Stimulated activated CD8-positive, alpha-beta memory T cell treated with anti-CD3 and anti-CD28 coated beads, Interleukin-4, amount 100 ng/mL, for 1 hour (primary cell): ENCODE data around the gene DHRS12.

Experiments
- DNase-seq, 2 donors: peaks; one replicate each; pipeline ENCODE4 v3.0.0-alpha.2; 2020; ENCODE audit warnings: low read depth in 2 of 2, low spot score in 1 of 2

Gene DHRS12

GRCh38 chr13:51729866-51730553 lies 74.0 kb downstream of the DHRS12 start:
- no peak for DNase-seq

DNA sequence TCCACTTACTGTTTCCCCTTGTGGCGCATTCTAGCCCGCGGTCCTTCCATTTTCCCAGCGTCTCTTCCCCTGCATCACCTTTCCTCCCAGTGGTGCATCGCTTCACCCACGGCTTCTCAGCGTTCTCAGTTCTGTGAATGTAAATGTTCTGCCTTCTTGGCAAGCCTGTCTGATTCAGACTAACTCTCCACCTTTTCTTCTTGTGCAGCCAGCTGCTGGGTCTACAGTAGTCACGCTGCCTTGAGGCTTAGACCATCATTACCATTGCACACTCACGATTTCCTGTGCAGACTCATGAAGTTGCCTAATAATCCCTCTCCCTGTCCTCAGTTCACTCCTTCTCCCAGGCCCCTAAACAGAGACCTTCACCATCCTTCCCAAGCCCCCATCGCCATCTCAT lies 75.0 kb downstream of the DHRS12 start:
- DNase-seq = no peak

- DNase-seq = no peak
Measured at GRCh38 chr13:51728275-51728673, 75.7 kb downstream of the DHRS12 start.

DNA sequence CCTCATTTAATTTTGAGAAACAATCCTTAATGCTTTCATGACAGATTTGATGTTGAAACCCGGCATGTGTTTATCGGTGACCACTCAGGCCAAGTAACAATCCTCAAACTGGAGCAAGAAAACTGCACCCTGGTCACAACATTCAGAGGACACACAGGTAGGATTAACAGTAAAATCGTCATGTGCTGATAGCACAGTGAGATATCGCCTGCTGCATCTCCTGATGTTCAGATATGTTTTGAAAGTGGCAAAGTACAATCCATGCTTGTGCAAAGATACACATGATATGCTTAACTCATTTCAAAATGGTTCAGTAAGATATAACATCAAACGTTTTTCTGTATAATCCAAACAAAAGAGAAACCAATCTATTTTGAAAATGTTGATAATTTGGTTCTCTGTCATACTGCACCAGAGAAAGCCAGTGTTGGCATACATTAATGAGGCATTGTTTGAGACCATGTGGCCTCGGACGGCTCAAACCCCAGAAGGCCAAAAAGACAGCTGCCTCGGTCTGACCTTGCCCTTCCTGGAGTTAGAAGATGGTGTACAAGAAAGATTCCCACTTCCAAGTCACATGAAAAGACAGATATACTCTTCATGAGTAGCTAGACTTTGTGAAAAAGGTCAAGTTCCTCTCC lies 76.2 kb downstream of the DHRS12 start:
- DNase-seq = no peak

GRCh38 chr13:51726446-51727193 lies 77.3 kb downstream of the DHRS12 start:
- no peak for DNase-seq

GRCh38 chr13:51724721-51725120 lies 79.2 kb downstream of the DHRS12 start:
- DNase-seq = no peak

DNA sequence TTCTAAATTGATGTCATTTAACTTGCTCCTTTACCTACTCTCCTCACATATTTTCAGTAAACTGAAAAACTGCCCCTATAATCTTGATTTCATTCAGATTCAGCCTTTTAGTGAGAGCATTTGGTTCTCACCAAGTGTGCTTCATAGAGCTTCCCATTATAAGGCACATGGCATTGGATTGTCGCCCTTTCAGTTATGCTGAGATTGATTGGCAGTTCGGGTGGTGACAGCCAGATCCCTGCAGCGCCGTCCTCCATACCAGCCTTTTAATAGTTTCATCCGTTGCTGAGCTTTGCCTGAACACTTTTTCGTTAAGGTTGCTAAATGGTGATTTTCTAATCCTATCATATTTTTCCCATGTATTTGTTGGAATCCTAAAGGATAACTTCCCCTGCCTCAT lies 80.4 kb downstream of the DHRS12 start:
- DNase-seq = no peak

DNA sequence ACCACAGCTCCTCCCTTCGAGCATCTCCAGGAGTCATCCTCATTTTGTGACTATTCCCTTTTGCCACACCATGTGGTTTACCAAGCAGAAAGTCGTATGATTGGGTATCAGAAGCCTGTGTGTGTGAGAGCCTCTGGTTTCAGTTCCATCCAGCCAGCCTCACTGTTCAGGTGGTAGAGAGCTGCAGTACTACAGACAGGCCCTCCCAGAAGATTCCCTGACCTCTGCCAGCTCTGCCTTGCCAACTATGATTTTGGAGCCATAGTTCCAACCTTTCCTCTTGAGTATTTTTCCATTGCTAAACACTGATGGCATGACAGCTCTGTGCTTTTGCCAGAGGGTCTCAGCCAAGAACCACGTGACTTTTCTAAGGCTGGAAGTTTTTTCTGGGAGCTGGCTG lies 82.5 kb downstream of the DHRS12 start:
- DNase-seq = no peak

DNA sequence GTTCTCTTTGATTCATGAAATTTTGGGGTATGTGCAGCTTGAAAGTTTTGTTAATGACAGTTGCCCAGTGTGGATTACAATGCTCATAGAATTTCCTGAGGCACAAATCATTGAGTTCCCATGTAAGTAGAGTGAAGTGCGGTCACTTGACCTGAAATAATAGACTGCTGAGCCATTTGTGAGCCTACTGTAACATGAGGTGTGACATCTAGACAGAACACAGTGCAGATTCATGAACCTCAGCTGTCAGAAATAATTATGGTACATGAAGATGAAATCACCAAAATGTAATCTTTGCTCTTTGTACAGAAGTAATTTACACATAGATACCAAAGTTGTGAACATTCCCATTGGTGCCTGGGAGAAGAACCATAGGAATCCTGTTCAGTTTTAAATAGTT lies 84.6 kb downstream of the DHRS12 start:
- no peak for DNase-seq
